AG04450 (cell line): ENCODE measurements around the gene MVB12A. TPM values are rescaled to one million over a fixed set of nuclear protein-coding genes. Genes with fewer than 3 reads are reported as not detected.

Experiments
- CTCF ChIA-PET: fragments of 300-600, 350-600 bp; formaldehyde crosslinking; extraction: SDS; loops from one replicate; lab custom pipeline; 2022; ENCODE audit warnings: antibody characterized with exemption, inconsistent platforms; lab: Charles Lee
- POLR2A ChIA-PET: fragments of 350-600 bp; formaldehyde crosslinking; extraction: SDS; loops from one replicate; lab custom pipeline; 2021; ENCODE audit warnings: antibody characterized with exemption, inconsistent platforms; lab: Yijun Ruan, JAX
- DNase-seq: peaks from one replicate; pipeline ENCODE4 v3.0.0-alpha.2; 2011; ENCODE audit warnings: low read depth, low spot score
- H3K27ac ChIP-seq: one replicate; pipeline ENCODE4 v1.5.1; 2012; ENCODE audit warnings: low read depth, low read length, control low read depth
- H3K27me3 ChIP-seq: one replicate; pipeline ENCODE4 v1.6.0; 2012; ENCODE audit warnings: low read length; ENCODE audit not compliant: control insufficient read depth, insufficient read depth
- H3K4me3 ChIP-seq: 2 replicates; pipeline ENCODE4 v1.5.1; 2011; ENCODE audit warnings: mild to moderate bottlenecking, low read depth, low read length, control low read depth
- H3K9me3 ChIP-seq: 2 replicates; pipeline ENCODE4 v1.5.1; 2012; ENCODE audit warnings: low read length; ENCODE audit not compliant: control insufficient read depth, insufficient read depth
- CTCF ChIP-seq: IDR thresholded peaks from 2 replicates; pipeline ENCODE4 v1.5.1; 2011; ENCODE audit warnings: low read depth, low read length, control low read depth, inconsistent platforms
- polyA plus RNA-seq: library from polyadenylated mRNA; depleted of rRNA; stranded (reverse); fragments of >200 nt; gene quantifications from 2 replicates; pipeline ENCODE4 v1.2.3, GENCODE V29; 2011

The MVB12A gene
- polyA plus RNA-seq, 1 experiment, result 22.5 TPM

DNA sequence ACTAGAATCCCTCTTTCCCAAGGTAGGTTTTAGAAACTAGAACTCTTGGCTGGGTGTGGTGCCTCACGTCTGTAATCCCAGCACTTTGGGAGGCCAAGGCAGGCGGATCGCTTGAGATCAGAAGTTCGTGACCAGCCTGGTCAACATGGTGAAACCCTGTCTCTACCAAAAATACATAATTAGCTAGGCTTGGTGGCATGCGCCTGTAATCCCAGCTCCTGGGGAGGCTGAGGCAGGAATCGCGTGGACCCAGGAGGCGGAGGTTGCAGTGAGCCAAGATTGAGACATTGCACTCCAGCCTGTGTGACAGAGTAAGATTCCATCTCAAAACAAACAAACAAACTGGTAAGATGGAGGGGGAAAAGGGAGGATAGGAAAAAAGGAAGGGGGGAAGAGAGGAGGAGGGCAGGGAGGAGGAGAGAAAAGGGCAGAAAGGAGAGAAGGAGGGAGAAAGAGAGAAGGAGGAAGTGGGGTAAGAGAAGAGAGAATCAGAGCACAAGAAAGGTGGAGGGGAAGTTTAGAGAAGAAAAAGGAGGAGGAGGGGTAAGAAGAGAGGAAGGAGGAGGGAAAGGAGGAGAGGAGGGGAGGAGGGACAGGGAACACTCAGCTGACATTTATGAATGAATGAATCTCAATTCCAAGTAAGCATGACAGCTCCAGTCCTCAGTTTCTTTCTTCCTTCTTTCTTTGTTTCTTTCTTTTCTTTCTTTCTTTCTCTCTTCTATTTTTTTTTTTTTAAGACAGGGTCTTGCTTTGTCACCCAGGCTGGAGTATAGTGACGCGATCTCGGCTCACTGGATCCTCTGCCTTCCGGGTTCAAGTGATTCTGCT, 47.8 kb downstream of the MVB12A start:
- CTCF ChIA-PET, result interaction anchor here (0.6 to 1.3 kb wide), 3 partner anchors 19 to 120 kb away, joined by 3 to 4 read pairs (median 4); no protein-coding TSS in a partner anchor
- POLR2A ChIA-PET, result interaction anchor here (0.7 kb wide), 1 partner anchor 184 kb away, joined by 3 read pairs; no protein-coding TSS in a partner anchor
- no peak for DNase-seq
- TF ChIP-seq CTCF, result no peak
- Histone ChIP-seq H3K27ac (no peak overlapping the region), H3K4me3 (no peak overlapping the region), H3K27me3 (no peaks in the 10 kb centered on the region), H3K9me3 (no peaks in the 10 kb centered on the region)

- DNase-seq, result no peak
- H3K4me3 ChIP-seq, result peak overlapping the region; percentile 78
- POLR2A ChIA-PET, result no interaction called here
Measured at GRCh38 chr19:17468302-17469091, 48.6 kb downstream of the MVB12A start.

DNA sequence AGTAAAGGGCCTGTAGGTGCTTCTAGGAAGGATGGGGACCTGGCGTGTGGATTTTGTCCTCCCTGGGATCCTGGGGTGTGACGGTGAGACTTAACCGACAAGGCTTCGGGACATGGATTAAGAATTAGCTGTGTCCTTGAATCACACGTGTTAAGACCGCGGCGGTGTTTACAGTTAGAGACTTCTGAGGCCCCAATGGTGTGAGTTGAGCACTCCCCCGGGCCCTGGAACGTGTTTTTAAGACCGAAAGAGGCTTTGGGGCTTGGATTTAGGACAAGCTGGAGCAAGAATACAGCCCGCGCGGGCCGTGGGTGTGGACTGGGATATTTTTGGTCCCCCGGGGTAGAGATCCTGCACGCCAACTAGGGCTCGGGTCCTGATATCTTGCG, 49.2 kb downstream of the MVB12A start:
- Histone ChIP-seq H3K27ac (peak overlapping the region; percentile 52), H3K27me3 (no peaks in the 10 kb centered on the region), H3K4me3 (peak overlapping the region; percentile 78), H3K9me3 (no peaks in the 10 kb centered on the region)
- ChIA-PET POLR2A (no interaction called here), CTCF (interaction anchor here (0.6 to 0.8 kb wide), 2 partner anchors 41 to 44 kb away, joined by 3 read pairs; no protein-coding TSS in a partner anchor)
- no peak for TF ChIP-seq CTCF
- DNase-seq, result no peak

More at GRCh38 chr19:17468302-17469091, 48.6 kb downstream of the MVB12A start:
- CTCF ChIA-PET, result interaction anchor here (0.6 to 0.8 kb wide), 3 partner anchors 19 to 43 kb away, joined by 3 to 4 read pairs (median 3); no protein-coding TSS in a partner anchor
- Histone ChIP-seq H3K9me3 (no peaks in the 10 kb centered on the region), H3K27ac (no peak overlapping the region), H3K27me3 (no peaks in the 10 kb centered on the region)
- TF ChIP-seq CTCF, result no peak

DNA sequence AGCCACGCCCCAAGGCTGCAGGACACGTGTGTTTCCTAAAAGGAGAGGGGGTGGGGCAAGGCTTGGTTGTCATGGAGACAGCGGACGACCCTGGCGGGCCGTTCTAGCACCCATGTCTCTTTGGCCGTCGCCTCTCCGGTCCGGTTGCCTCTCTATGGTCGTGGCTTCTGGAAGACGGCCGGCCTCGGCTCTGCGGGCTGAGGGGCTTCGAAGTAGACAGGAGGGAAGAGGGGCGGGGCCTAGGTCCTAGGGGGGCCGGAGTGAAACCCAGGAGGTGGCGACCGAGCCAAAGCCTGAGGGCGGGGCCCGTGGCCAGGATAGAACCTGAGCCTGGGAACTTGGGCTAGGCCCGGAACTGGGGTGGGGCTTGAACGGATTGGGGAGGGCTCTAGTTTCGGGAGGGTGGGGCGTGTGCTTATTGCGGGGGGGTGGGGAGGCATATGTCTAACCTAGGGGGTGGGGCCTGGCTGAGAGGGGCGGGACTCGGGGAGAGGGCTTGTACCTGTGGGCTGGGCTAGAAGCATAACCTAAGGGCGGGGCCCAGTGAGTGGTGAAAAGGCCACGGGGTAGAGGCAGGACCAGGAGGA, 49.7 kb downstream of the MVB12A start:
- H3K9me3 ChIP-seq, result no peaks in the 10 kb centered on the region
- ChIA-PET POLR2A (interaction anchor here (0.6 to 1.1 kb wide), 2 partner anchors 91 to 575 kb away, joined by 3 read pairs; no protein-coding TSS in a partner anchor), CTCF (no interaction called here)
- H3K4me3 ChIP-seq, result peak overlapping the region; percentile 78
- H3K27ac ChIP-seq, result peak overlapping the region; percentile 52
- peak; percentile 85 for DNase-seq
- no peak for TF ChIP-seq CTCF
- H3K27me3 ChIP-seq, result no peaks in the 10 kb centered on the region
